ENCODE data around the gene TRO.

Gene TRO

GRCh38 chrX:54935306-54935705, 14.7 kb downstream of the TRO start:
- Histone ChIP-seq H3K36me3 (no peaks in the 10 kb centered on the region), H3K27ac (no peak overlapping the region), H3K27me3 (no peaks in the 10 kb centered on the region), H3K9me3 (no peaks in the 10 kb centered on the region), H3K4me1 (ENCODE audit: control insufficient read depth in 1 of 2, insufficient read depth in 1 of 2, low read depth in 1 of 2, low read length in 1 of 2) (no peaks in the 10 kb centered on the region), H3K4me3 (ENCODE audit: low read depth in 1 of 2, low read length in 1 of 2) (no peak overlapping the region)
- TF ChIP-seq CTCF (IDR thresholded peaks at IDR 0.05), result no peak

- no peak for TF ChIP-seq CTCF (IDR thresholded peaks at IDR 0.05)
- Histone ChIP-seq H3K9me3 (no peaks in the 10 kb centered on the region), H3K27me3 (no peaks in the 10 kb centered on the region), H3K27ac (no peak overlapping the region), H3K36me3 (no peaks in the 10 kb centered on the region), H3K4me3 (ENCODE audit: low read depth in 1 of 2, low read length in 1 of 2) (no peak overlapping the region), H3K4me1 (ENCODE audit: control insufficient read depth in 1 of 2, insufficient read depth in 1 of 2, low read depth in 1 of 2, low read length in 1 of 2) (no peaks in the 10 kb centered on the region)
These were observed 16.8 kb downstream of the TRO start for GRCh38 chrX:54937416-54937815.

- no peak overlapping the region for H3K4me3 ChIP-seq (ENCODE audit: low read depth in 1 of 2, low read length in 1 of 2)
- H3K4me1 ChIP-seq (ENCODE audit: control insufficient read depth in 1 of 2, insufficient read depth in 1 of 2, low read depth in 1 of 2, low read length in 1 of 2), result no peaks in the 10 kb centered on the region
- H3K9me3 ChIP-seq, result no peaks in the 10 kb centered on the region
- H3K36me3 ChIP-seq, result no peaks in the 10 kb centered on the region
- no peak for TF ChIP-seq CTCF (IDR thresholded peaks at IDR 0.05)
- H3K27me3 ChIP-seq, result no peaks in the 10 kb centered on the region
- no peak overlapping the region for H3K27ac ChIP-seq
These were observed 24.2 kb downstream of the TRO start for GRCh38 chrX:54944816-54945215.

GRCh38 chrX:54945224-54945623, 24.6 kb downstream of the TRO start:
- no peak overlapping the region for H3K27ac ChIP-seq
- no peak overlapping the region for H3K4me3 ChIP-seq (ENCODE audit: low read depth in 1 of 2, low read length in 1 of 2)
- TF ChIP-seq CTCF (IDR thresholded peaks at IDR 0.05), result no peak
- no peaks in the 10 kb centered on the region for H3K9me3 ChIP-seq
- no peaks in the 10 kb centered on the region for H3K36me3 ChIP-seq
- no peaks in the 10 kb centered on the region for H3K27me3 ChIP-seq
- H3K4me1 ChIP-seq (ENCODE audit: control insufficient read depth in 1 of 2, insufficient read depth in 1 of 2, low read depth in 1 of 2, low read length in 1 of 2), result no peaks in the 10 kb centered on the region

GRCh38 chrX:54950730-54951375, 30.2 kb downstream of the TRO start:
- no peak overlapping the region for H3K4me3 ChIP-seq (ENCODE audit: low read depth in 1 of 2, low read length in 1 of 2)
- H3K36me3 ChIP-seq, result no peaks in the 10 kb centered on the region
- no peaks in the 10 kb centered on the region for H3K4me1 ChIP-seq (ENCODE audit: control insufficient read depth in 1 of 2, insufficient read depth in 1 of 2, low read depth in 1 of 2, low read length in 1 of 2)
- H3K27ac ChIP-seq, result no peak overlapping the region
- no peaks in the 10 kb centered on the region for H3K27me3 ChIP-seq
- H3K9me3 ChIP-seq, result no peaks in the 10 kb centered on the region
- TF ChIP-seq CTCF (IDR thresholded peaks at IDR 0.05), result no peak

DNA sequence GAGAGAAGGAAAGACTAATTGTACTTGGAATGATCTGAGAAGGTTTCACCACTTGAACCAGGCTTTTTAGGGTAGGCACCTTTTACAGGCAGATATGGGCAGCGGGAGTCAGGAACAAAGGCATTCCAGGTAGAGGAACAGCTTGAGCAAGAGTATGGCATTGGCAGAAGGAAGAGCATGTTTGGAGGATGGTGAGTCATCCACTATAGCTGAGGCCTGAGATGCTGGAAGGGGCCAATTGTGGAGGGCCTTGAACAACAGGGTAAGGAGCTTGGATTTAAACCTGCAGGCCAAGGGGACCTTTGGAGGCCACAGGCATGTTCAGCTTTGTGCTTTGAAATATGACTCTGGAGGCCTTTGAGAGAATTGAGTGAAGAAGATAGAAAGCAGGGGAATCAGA, 41.1 kb downstream of the TRO start:
- no peaks in the 10 kb centered on the region for H3K36me3 ChIP-seq
- no peaks in the 10 kb centered on the region for H3K9me3 ChIP-seq
- no peak overlapping the region for H3K4me3 ChIP-seq (ENCODE audit: low read depth in 1 of 2, low read length in 1 of 2)
- no peak for TF ChIP-seq CTCF (IDR thresholded peaks at IDR 0.05)
- no peaks in the 10 kb centered on the region for H3K4me1 ChIP-seq (ENCODE audit: control insufficient read depth in 1 of 2, insufficient read depth in 1 of 2, low read depth in 1 of 2, low read length in 1 of 2)
- H3K27ac ChIP-seq, result no peak overlapping the region
- H3K27me3 ChIP-seq, result no peaks in the 10 kb centered on the region
